Kidney tubule cell (primary cell): Measurements from ENCODE around the gene LGALS7B.
"Not testable (repeated sequence)": the region's sequence is repeated elsewhere in the genome, so short reads cannot be mapped to it uniquely, and the experiment has no call there.

Experiments
- DNase-seq: peaks from one replicate; pipeline ENCODE4 v3.0.0-alpha.2; 2018; ENCODE audit warnings: low spot score

Gene LGALS7B

GRCh38 chr19:38788478-38789243 lies at the start of gene LGALS7B:
Gene LGALS7B (plus strand): TSS chr19:38789200. CDS start chr19:38789227, 27 bp downstream.
- no peak for DNase-seq

GRCh38 chr19:38739440-38740256 lies 49.4 kb upstream of the LGALS7B start:
- DNase-seq, result no peak

GRCh38 chr19:38740257-38740592 lies 48.8 kb upstream of the LGALS7B start:
- no peak for DNase-seq

- no peak for DNase-seq
These were observed 48.1 kb upstream of the LGALS7B start for GRCh38 chr19:38740932-38741331.

- no peak for DNase-seq
These were observed 47.3 kb upstream of the LGALS7B start for GRCh38 chr19:38741670-38742069.

- DNase-seq, result no peak
These were observed 46.7 kb upstream of the LGALS7B start for GRCh38 chr19:38742296-38742695.

GRCh38 chr19:38742906-38743305 lies 46.1 kb upstream of the LGALS7B start:
- no peak for DNase-seq

GRCh38 chr19:38743394-38744297 lies 45.4 kb upstream of the LGALS7B start:
- DNase-seq, result no peak

- DNase-seq, result no peak
These were observed 44.7 kb upstream of the LGALS7B start, which contains the start of gene CAPN12 for GRCh38 chr19:38744298-38744681. Gene CAPN12 (minus strand): TSS chr19:38744474. CDS start chr19:38744165, 309 bp downstream.

GRCh38 chr19:38744874-38745273 lies 44.1 kb upstream of the LGALS7B start:
- DNase-seq, result no peak

GRCh38 chr19:38745316-38745715 lies 43.7 kb upstream of the LGALS7B start:
- no peak for DNase-seq

- not testable (repeated sequence) for DNase-seq
These were observed 35.2 kb upstream of the LGALS7B start for GRCh38 chr19:38753783-38754182.

GRCh38 chr19:38754196-38754595 lies 34.8 kb upstream of the LGALS7B start:
- not testable (repeated sequence) for DNase-seq

- DNase-seq, result peak; percentile 64
These were observed 29.4 kb upstream of the LGALS7B start for GRCh38 chr19:38759590-38760003.

- DNase-seq, result not testable (repeated sequence)
These were observed 28.0 kb upstream of the LGALS7B start for GRCh38 chr19:38760805-38761517.

GRCh38 chr19:38761884-38762389 lies 27.1 kb upstream of the LGALS7B start:
- DNase-seq, result not testable (repeated sequence)

GRCh38 chr19:38763795-38764220 lies 25.2 kb upstream of the LGALS7B start:
- DNase-seq, result peak; percentile 85

GRCh38 chr19:38765214-38765613 lies 23.8 kb upstream of the LGALS7B start:
- DNase-seq, result no peak

GRCh38 chr19:38766276-38767047 lies 22.5 kb upstream of the LGALS7B start:
- DNase-seq, result no peak

GRCh38 chr19:38769635-38770211 lies 19.3 kb upstream of the LGALS7B start:
- DNase-seq, result peak; percentile 74
